Stimulated activated CD4-positive, alpha-beta T cell treated with anti-CD3 and anti-CD28 coated beads, Interleukin-1b, Interleukin-23, amount 100 ng/mL, for 4 hours (primary cell): ENCODE results near the gene TMEM190.
A peak's percentile ranks its signal among the peaks of the same experiment; 100 is the strongest.
"Not testable (repeated sequence)": the region's sequence is repeated elsewhere in the genome, so short reads cannot be mapped to it uniquely, and the experiment has no call there.

Experiments
- DNase-seq, 2 donors: peaks; one replicate each; pipeline ENCODE4 v3.0.0-alpha.2; 2020; ENCODE audit warnings: low read depth in 2 of 2

The TMEM190 gene

GRCh38 chr19:55376241-55376933 is at the start of gene TMEM190:
TMEM190 (plus strand) TSS chr19:55376826; CDS start chr19:55376854, 28 bp downstream.
- DNase-seq: no peak

GRCh38 chr19:55328774-55329318 is 47.8 kb upstream of the TMEM190 start:
- DNase-seq: not testable (repeated sequence)

DNA sequence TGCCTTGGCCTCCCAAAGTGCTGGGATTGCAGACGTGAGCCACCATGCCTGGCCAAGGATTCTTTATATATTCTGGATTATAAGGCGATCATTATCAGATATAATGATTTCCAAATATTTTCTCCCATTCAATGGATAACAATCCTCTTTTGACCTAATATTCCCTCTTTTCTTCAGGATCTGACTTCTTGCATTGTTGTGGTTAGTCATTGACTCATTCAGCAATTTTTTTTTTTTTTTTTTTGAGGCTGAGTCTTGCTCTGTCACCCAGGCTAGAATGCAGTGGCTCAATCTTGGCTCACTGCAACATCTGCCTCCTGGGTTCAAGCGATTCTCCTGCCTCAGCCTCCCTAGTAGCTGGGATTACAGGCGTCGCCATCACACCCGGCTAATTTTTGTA is 46.8 kb upstream of the TMEM190 start:
- DNase-seq: not testable (repeated sequence)

GRCh38 chr19:55333870-55334269 is 42.8 kb upstream of the TMEM190 start:
- no peak for DNase-seq

- DNase-seq: no peak
Observed at GRCh38 chr19:55336101-55336500, 40.5 kb upstream of the TMEM190 start.

DNA sequence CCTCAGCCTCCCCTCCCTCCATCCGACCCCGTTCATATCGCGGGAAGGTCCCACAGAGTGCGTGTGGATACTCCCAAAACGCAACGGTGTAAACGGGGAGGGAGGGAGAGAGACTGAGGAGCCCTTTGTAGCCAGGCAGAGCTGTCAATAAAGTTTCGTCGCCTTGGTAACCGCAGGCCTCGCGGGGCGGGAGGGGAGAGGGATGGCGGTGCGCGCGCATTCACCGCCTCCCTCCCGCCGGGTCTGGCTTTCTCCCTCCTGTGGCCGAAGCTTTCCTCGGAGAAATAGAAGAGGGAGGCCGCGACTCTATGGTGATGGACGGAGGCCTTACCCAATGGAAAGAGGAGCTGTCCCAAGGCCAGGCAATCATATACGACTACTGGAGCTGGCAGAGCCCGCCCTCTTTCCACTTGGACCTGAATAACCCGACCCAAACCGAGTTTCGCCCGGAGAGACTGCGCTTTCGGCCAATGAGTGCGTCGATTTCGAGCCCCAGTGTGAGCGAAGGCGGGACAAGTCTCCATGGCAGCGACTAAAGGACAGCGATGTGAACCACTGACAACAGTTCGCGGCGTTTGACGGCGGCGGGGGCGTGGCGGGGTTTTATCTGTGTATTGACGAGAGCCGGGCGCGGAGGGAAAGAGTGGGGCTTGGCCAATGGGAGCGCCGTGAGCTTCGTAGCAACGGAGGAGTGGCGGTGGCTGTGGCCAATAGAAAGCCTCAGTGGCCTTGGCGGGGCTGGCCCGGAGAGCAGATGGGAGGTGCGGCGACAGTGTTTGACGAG is 37.3 kb upstream of the TMEM190 start, which contains the start of gene KMT5C:
KMT5C (plus strand) TSS at position 772 of the 784 bp plus-strand sequence. CDS start 2,061 bp downstream, outside the sequence.
- peak; percentile 100 for DNase-seq

- DNase-seq: no peak
Observed at GRCh38 chr19:55339889-55340783, 36.5 kb upstream of the TMEM190 start.

- DNase-seq: no peak
Observed at GRCh38 chr19:55340784-55341147, 35.9 kb upstream of the TMEM190 start.

GRCh38 chr19:55341171-55341588 is 35.4 kb upstream of the TMEM190 start:
- peak; percentile 33 to 59 for DNase-seq

DNA sequence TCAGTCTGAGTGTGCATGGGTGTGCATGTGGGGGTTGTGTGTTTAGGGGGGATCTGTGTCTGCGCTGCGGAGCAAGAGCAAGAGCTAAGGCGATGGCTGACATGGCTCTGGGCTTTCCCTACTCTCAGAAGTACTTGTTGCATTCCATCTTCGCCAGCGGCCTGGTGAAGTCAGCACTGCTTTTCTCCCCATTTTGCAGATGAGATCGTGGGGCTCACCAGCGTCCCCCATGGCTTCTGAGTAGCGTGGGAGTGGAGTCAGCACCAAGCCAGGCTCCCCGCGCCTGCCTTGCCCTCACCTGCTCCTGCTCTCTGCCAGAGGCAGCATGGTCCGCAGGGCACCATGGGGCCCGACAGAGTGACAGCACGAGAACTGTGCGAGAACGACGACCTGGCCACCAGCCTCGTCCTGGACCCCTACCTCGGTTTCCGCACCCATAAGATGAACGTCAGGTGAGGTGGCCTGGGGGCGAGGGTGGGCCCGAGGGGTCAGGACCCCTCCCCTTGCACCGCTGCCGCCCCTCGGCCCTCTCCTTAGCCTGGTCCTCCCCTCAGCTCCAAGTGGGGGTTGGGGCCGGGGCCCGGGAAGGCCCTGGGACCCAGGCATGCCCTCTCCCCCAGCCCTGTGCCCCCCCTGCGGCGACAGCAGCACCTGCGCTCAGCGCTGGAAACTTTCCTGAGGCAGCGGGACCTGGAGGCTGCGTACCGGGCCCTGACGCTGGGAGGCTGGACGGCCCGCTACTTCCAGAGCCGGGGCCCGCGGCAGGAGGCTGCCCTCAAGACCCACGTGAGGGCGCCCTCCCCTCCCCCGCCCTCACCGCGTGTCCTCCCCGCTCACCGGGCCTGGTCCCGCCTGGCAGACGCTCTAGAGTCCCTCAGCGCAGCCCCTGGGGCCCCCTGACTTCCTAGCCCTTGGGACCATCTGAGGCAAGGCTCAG is 34.8 kb upstream of the TMEM190 start:
- no peak for DNase-seq

- no peak for DNase-seq
Observed at GRCh38 chr19:55344444-55344843, 32.2 kb upstream of the TMEM190 start.

DNA sequence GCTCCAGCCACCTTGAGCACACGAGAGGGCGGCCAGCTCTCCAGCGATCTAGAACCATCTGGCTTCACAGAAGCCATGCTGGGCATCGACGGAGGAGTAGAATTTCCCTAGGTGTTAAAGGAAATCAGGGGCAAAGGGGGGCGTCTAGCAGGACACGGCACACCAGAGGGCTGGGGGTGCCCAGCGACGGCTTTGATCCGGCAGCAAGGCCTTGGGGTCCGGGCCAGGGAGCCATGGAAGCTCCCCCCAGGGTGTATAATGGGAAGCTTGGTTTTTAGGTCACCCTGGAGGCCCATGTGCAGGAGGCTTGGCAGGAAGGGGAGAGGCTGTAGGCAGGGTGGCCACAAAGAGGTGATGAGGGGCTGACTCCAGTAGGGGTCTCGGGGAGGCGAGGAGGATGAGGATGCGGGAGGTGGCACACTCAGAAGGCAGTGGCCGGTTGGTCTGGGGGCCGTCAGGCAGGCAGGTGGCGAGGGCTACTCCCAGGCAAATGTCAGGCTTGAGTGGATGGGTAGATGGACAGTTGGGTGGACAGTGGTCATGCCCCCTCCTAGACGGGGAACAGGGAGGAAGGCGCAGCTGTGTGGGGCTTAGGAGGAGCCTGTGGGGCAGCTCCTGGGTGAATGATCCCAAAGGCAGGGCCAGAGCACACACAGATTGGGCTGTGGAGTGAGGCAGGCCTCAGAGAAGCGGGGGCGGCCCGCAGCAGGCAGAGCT is 31.4 kb upstream of the TMEM190 start:
- no peak for DNase-seq

- no peak for DNase-seq
Observed at GRCh38 chr19:55345818-55346724, 30.6 kb upstream of the TMEM190 start.

DNA sequence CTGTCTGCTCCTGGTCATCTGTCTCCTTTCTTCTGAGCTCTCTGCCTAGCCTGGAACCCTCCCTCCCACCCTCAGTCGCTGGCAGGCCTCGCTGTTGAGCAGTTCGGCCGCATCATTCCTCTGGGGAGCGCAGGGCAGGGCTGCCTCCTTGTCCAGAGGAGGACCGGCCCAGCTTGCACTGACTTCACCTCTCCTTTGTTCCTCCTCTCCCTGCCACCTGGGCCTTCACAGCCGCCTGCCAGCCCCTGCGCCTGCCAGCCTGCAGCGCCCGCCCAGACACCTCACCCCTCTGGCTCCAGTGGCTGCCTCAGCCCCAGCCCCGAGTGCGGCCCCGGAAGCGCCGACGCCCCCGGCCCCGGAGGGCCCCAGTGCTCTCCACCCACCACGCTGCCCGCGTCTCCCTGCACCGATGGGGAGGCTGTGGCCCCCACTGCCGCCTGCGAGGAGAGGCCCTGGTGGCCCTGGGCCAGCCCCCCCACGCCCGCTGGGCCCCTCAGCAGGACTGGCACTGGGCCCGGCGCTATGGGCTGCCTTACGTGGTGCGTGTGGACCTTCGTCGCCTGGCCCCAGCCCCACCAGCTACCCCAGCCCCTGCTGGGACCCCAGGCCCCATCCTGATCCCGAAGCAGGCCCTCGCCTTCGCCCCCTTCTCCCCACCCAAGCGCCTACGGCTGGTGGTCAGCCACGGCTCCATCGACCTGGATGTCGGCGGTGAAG is 29.7 kb upstream of the TMEM190 start:
- no peak for DNase-seq

GRCh38 chr19:55347442-55348009 is 29.1 kb upstream of the TMEM190 start:
- DNase-seq: no peak

GRCh38 chr19:55348317-55349034 is 28.1 kb upstream of the TMEM190 start:
- DNase-seq: no peak

DNA sequence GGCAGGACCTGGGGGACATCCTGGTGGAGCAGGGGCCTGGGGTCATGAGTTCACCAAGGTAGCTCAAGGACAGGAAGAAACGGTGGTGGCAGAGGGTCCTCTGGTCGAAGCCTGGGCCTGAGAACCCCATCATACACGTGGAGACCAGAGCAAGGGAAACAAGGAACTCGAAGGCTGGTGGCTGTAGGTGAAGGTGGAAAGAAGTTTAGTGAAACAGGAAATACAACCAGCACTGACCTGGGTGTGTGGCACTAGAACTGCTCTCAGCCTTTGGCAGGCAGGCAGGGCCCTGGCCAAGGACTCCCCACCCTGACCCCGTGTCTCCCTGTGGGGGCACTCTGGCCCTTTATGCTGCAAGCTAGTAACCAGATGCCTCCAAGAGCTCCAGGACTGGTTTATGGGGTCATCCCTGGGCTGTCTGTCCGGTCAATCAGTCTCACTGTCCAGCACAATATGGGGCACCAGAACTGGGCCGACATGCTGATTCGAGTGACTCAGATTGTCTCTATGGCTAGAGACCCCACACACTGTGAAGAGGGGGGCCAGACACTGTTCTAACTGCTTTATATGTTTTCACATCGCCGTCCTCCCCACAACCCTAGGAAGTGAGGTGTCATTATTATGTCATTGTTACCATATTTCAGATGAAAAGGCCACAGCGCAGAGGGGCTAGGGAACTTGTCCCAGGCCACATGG is 25.9 kb upstream of the TMEM190 start:
- DNase-seq: no peak
